Measurements from ENCODE around the gene FAM209A.
"Not testable (repeated sequence)": the region's sequence is repeated elsewhere in the genome, so short reads cannot be mapped to it uniquely, and the experiment has no call there.

FAM209A gene

DNA sequence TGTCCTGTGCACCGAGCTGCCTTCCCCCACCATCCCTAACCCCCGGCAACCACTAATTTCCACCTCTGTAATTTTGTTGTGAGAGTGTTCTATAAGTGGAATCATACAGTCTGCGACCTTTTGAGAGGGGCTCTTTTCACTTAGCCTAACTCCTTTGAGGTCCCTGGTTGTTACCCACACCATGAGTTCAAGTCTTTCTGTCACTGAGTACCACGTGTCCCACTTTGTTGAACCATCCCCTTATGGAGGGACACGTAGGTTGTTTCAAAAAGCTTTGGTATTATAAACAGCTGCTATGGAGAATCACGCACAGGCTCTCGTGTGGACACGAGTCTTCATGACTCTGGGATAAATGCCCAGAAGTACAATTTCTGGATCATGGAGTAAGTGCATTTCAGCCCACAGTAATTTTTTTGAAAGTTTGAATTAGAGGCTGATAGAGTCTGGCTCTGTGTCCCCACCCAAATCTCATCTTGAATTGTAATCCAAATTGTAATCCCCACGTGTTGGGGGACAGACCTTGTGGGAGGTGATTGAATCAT, 18.0 kb downstream of the FAM209A start:
- FAIRE-seq, result no peak

DNA sequence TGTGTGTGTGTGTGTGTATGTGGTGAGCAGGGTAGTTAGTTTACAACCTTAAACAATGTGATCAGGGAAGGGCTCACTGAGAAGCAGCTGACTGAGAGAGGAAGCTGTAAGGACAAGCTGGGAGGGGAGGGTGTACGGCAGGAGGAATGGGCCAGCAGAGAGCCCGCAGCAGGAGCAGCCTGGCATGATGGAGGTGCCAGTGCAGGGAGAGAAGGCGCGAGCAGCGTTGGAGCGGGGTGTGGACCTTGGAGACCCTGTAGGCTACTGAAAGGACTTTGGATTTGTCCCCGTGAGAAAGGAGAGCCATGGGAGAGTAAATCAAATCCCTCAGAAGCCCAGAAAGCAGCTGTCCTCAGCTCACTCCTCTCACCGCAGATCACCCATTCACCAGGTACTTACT, 27.0 kb downstream of the FAM209A start:
- no peak for FAIRE-seq

- FAIRE-seq, result no peak
These were observed 28.5 kb downstream of the FAM209A start for GRCh38 chr20:56552911-56553629.

DNA sequence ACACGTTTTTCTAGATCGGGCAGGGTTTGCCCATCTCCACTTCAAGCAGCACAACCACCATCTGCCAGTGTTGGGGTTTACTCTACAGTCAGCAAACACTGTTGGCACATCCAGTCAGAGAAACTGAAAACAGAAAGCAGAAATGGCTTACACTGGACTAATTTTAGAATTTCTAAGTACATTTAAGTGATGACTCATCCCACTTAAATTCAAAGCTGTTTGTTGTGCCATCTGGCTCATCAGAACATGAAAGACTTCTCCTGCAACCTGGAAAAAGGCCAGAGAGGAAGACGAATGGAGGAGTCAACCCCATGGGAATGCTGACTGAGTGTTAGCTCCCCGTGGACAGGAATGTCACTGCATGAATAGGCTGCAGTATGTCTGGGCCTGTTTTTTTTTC, 30.3 kb downstream of the FAM209A start:
- no peak for FAIRE-seq

DNA sequence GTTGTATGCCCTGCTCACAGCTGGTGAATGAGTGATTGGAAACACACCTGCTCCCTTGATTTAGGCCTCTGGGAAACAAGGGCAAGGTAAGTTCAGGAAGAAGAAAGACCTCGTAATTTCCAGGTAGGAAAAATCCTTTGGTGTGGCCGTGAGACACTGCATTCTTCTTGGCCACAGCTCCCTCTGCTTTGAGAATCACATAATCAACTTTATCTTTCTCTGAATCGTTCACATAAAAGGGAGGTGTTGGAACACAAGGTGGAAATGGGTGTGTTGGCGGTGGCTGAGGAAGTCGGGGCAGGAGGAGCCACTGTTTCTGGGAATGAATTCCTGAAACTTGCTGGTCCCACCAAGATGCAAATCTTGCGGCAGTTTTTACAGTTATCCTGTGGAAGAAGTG, 34.4 kb downstream of the FAM209A start:
- no peak for FAIRE-seq

DNA sequence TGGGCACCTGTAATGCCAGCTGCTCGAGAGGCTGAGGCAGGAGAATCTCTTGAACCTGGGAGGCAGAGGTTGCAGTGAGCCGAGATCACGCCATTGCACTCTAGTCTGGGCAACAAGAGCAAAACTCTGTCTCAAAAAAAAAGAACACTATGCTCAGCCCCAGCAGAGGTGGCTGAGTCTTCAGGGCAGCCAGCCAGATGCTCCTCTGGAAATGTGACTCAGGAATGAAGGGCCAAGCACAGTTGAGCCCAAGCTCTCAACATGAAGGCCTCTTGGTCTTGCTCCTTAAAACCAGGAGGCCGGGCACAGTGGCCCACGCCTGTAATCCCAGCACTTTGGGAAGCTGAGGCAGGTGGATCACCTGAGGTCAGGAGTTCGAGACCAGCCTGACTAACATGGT, 40.0 kb downstream of the FAM209A start:
- not testable (repeated sequence) for FAIRE-seq

GRCh38 chr20:56565511-56565910, 41.0 kb downstream of the FAM209A start:
- FAIRE-seq, result no peak

- FAIRE-seq, result no peak
These were observed 42.1 kb downstream of the FAM209A start for GRCh38 chr20:56566621-56567020.

DNA sequence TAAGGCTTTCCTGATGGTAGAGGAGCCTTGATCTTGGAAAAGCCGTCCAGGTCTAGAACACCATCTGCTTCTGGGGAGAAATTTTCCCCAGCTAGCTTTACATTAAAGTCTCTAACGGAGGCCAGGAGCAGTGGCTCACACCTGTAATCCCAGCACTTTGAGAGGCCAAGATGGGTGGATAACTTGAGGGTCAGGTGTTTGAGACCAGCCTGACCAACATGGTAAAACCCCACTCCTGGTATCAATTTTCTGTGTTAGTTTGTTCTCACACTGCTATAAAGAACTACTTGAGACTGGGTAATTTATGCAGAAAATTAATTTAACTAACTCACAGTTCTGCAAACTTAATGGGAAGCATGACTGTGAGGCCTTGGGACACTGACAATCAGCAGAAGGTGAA, 46.3 kb downstream of the FAM209A start:
- FAIRE-seq, result no peak

GRCh38 chr20:56572172-56572571, 47.6 kb downstream of the FAM209A start:
- no peak for FAIRE-seq

GRCh38 chr20:56573986-56574385, 49.4 kb downstream of the FAM209A start:
- no peak for FAIRE-seq

- FAIRE-seq, result no peak
These were observed 50.1 kb downstream of the FAM209A start for GRCh38 chr20:56574531-56575142.

- FAIRE-seq, result no peak
These were observed 50.6 kb downstream of the FAM209A start for GRCh38 chr20:56575157-56575556.
